BLaER1 (cell line): ENCODE results near the gene RIBC2.
A peak's percentile ranks its signal among the peaks of the same experiment; 100 is the strongest.

Source experiments
- H3K27ac ChIP-seq: shearing (Covaris generic); formaldehyde crosslinking; 2 replicates; pipeline ENCODE4 v1.8.1; 2022
- H3K27me3 ChIP-seq: shearing (Covaris generic); formaldehyde crosslinking; 2 replicates; pipeline ENCODE4 v1.8.1; 2022
- H3K36me3 ChIP-seq: shearing (Covaris generic); formaldehyde crosslinking; 2 replicates; pipeline ENCODE4 v1.8.1; 2022
- H3K4me1 ChIP-seq: shearing (Covaris generic); formaldehyde crosslinking; 2 replicates; pipeline ENCODE4 v1.8.1; 2022
- H3K4me2 ChIP-seq: shearing (Covaris generic); formaldehyde crosslinking; 2 replicates; pipeline ENCODE4 v1.8.1; 2022
- H3K4me3 ChIP-seq: shearing (Covaris generic); formaldehyde crosslinking; 2 replicates; pipeline ENCODE4 v1.8.1; 2022
- H3K9ac ChIP-seq: shearing (Covaris generic); formaldehyde crosslinking; 2 replicates; pipeline ENCODE4 v1.8.1; 2022
- H3K9me3 ChIP-seq: shearing (Covaris generic); formaldehyde crosslinking; 2 replicates; pipeline ENCODE4 v1.8.1; 2022
- H4K20me1 ChIP-seq: shearing (Covaris generic); formaldehyde crosslinking; 2 replicates; pipeline ENCODE4 v1.8.1; 2022
- Cebpa-rat ChIP-seq: shearing (Covaris generic); IDR thresholded peaks from 2 replicates; pipeline ENCODE4 v1.8.1; 2022

Gene RIBC2

DNA sequence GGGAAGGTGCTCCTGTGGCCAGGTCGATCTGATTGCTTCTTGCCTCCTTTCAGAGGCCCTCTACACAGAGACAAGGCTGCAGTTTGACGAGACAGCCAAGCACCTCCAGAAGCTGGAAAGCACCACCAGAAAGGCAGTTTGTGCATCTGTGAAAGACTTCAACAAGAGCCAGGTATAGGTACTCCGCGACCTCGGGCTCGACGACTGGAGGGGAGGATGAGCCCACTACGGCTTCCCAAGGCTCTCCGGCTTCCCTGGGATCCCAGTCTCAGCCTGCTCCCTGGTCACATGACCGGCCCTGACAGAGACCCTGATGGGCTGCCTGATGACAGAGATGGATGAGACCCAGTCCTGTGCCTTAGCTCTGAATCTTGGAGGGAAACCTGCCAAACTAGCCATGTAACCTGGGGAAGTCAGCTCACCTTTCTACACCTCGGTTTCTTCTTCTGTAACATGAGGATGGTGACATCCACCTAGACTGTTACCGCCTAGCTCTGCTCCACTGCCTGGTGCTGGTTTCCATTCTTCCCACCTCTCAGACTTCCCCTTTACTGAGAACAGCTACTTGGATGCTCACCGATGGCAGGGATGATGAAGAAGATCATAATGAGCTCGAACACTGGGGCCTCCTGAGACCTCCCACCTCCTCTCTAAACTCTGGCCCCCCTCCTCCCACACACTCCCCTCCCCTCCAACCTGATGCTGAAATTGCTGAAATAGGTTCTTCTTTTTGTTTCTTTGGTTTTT, 8.9 kb downstream of the RIBC2 start:
- no peak for TF ChIP-seq Cebpa-rat
- no peak overlapping the region for H3K4me2 ChIP-seq
- no peak overlapping the region for H3K27ac ChIP-seq
- peaks cover 9% of the 10 kb centered on the region; the same call in 1 of the 2 replicates for H3K4me1 ChIP-seq
- H4K20me1 ChIP-seq: no peaks in the 10 kb centered on the region
- H3K36me3 ChIP-seq: no peaks in the 10 kb centered on the region
- H3K9ac ChIP-seq: no peak overlapping the region
- no peak overlapping the region for H3K4me3 ChIP-seq
- H3K27me3 ChIP-seq: no peaks in the 10 kb centered on the region
- peaks cover 7% of the 10 kb centered on the region for H3K9me3 ChIP-seq

DNA sequence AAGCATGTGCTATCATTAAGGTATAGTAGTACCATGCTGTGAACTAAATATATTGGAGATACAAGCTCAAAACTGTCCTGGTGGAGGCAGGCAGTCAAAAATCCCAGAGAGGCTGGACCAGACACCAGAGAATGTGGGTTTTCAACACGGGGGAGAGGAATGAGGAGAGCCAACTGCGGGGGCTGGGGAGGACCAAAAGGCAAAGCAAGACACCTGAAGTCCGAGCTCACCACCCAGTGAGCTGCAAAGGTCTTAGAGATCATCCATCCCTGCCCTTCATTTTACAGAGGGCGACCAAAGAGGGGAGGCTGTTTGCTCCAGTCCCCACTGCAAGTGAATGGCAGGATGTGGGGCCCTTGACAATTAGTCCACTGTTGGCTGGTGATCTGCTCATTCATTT, 10.0 kb downstream of the RIBC2 start:
- Histone ChIP-seq H3K36me3 (no peaks in the 10 kb centered on the region), H3K9ac (no peak overlapping the region), H3K4me1 (peaks cover 11% of the 10 kb centered on the region), H3K27ac (no peak overlapping the region), H3K27me3 (no peaks in the 10 kb centered on the region), H3K4me3 (no peak overlapping the region), H4K20me1 (no peaks in the 10 kb centered on the region), H3K9me3 (peaks cover 8% of the 10 kb centered on the region), H3K4me2 (no peak overlapping the region)
- no peak for TF ChIP-seq Cebpa-rat

DNA sequence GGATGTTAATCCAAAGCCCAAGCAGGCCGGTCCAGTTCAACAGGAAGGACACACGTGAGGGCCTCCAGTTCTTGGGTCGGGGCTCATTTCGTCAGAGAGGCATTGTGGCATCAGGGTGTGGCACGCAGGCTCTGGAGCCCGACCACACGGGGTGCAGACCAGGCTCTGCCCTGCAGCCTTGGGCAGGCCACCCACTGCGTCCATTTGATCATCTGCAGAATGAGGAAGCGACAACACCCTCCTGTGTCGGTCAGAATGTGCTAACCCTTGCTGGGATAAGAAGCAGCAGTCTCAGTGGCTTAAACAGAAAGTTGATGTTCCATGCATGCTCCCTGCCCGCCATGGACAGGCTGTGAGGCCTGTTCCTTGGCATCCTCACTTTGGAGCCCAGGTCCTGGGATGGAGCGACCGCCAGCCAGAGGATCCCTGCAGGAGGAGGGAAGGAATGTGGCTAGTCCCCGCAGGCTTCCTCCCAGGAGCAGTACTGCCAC, 10.8 kb downstream of the RIBC2 start:
- Histone ChIP-seq H3K27me3 (no peaks in the 10 kb centered on the region), H3K4me3 (no peak overlapping the region), H3K4me1 (peaks cover 19% of the 10 kb centered on the region), H3K9ac (no peak overlapping the region), H4K20me1 (no peaks in the 10 kb centered on the region), H3K36me3 (no peaks in the 10 kb centered on the region), H3K9me3 (peaks cover 8% of the 10 kb centered on the region), H3K4me2 (no peak overlapping the region), H3K27ac (no peak overlapping the region)
- TF ChIP-seq Cebpa-rat: no peak

DNA sequence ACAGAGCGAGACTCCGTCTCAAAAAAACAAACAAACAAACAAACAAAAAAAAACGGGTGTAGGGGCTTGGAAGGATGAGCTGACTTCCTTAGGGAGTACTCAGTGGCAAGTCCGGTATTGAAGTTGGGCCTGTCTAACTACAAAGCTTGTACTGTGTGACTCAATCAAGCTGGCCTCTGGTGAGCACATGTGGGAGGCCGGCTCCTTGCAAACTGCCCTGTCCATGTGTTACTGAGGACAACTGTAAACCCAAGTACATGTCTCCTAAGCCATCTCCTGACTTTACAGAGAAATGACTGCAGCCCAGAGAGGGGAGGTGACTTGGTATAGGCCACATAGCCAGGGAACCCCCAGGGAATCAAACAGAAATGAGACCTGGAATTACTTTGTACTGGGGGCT, 11.6 kb downstream of the RIBC2 start:
- no peaks in the 10 kb centered on the region for H3K36me3 ChIP-seq
- H3K4me3 ChIP-seq: no peak overlapping the region
- peaks cover 27% of the 10 kb centered on the region for H3K4me1 ChIP-seq
- H3K27ac ChIP-seq: no peak overlapping the region
- no peaks in the 10 kb centered on the region for H4K20me1 ChIP-seq
- no peak overlapping the region for H3K4me2 ChIP-seq
- no peaks in the 10 kb centered on the region for H3K27me3 ChIP-seq
- no peak for TF ChIP-seq Cebpa-rat
- peaks cover 8% of the 10 kb centered on the region for H3K9me3 ChIP-seq
- H3K9ac ChIP-seq: no peak overlapping the region

DNA sequence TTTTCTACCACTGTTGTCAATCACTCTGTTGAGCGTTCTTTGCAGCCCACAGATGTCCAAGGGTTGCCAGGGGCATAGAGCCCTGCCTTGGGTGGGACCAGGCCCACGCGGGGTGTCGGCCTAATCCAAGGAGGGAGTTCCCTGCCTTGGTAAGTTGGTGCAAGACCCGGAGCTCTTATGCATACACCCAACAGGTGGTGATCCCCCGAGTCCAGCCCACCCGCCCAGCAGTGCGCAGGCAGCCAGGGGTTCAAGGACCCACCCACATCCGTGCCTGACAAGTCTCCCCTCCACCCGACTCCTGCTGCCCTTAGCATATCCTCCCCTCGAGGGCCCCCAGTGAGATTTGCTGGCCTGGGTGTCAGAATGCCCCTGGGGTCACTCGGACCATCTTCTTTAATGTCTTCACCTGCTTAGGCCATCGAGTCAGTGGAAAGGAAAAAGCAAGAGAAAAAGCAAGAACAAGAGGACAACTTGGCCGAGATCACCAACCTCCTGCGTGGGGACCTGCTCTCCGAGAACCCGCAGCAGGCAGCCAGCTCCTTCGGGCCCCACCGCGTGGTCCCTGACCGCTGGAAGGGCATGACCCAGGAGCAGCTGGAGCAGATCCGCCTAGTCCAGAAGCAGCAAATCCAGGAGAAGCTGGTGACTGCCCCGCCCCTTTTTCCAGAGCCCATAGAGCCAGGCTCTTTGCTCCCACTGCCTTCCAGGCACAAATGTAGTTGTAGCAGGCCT, 12.2 kb downstream of the RIBC2 start:
- Histone ChIP-seq H3K9me3 (peaks cover 8% of the 10 kb centered on the region), H4K20me1 (no peaks in the 10 kb centered on the region), H3K4me2 (no peak overlapping the region), H3K4me3 (no peak overlapping the region), H3K9ac (no peak overlapping the region), H3K4me1 (peaks cover 33% of the 10 kb centered on the region), H3K27me3 (no peaks in the 10 kb centered on the region), H3K36me3 (no peaks in the 10 kb centered on the region), H3K27ac (no peak overlapping the region)
- no peak for TF ChIP-seq Cebpa-rat

DNA sequence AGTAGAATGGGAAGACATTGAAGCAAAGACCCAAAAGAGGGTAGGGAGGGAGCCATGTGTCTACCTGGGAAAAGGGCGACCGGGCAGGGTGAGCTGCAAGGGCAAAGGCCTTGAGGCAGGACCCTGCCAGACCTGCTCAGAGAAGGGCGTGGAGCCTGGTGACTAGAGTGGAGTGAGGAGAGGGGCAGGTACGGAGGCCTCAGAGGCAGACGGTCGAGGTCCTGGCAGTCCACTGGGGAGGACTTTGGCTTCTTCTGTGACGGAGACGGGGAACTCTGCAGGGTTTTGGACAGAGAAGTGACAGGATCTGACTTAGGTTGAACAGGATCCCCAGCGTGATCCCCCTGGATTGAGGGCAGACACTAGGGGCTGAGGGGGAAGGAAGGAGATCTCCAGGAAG, 12.9 kb downstream of the RIBC2 start:
- no peak for TF ChIP-seq Cebpa-rat
- Histone ChIP-seq H3K36me3 (no peaks in the 10 kb centered on the region), H4K20me1 (no peaks in the 10 kb centered on the region), H3K4me1 (peaks cover 33% of the 10 kb centered on the region), H3K9me3 (peaks cover 8% of the 10 kb centered on the region), H3K9ac (no peak overlapping the region), H3K27ac (no peak overlapping the region), H3K4me2 (no peak overlapping the region), H3K27me3 (no peaks in the 10 kb centered on the region), H3K4me3 (no peak overlapping the region)

DNA sequence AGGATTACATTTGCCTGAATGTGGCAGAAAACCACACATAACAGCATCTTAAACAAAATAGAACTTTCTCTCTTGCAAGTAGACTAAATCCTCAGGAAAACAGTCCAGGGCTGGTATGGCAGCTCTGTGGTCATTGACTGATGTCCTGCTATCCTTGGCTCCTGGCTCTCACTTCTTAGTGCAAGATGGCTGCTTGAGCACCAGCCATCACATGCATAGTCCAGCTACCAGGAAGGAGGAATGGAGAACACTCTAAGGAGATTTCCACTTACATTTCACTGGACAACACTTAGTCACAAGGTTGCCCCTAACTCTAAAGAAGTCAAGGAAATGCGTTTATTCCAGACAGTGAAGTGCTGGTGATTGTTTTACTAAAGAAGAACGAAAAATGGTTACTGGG, 13.6 kb downstream of the RIBC2 start:
- Histone ChIP-seq H3K4me3 (no peak overlapping the region), H3K9me3 (peaks cover 8% of the 10 kb centered on the region), H3K4me2 (no peak overlapping the region), H3K27me3 (no peaks in the 10 kb centered on the region), H4K20me1 (no peaks in the 10 kb centered on the region), H3K36me3 (no peaks in the 10 kb centered on the region), H3K4me1 (peaks cover 33% of the 10 kb centered on the region), H3K9ac (no peak overlapping the region), H3K27ac (no peak overlapping the region)
- TF ChIP-seq Cebpa-rat: no peak

DNA sequence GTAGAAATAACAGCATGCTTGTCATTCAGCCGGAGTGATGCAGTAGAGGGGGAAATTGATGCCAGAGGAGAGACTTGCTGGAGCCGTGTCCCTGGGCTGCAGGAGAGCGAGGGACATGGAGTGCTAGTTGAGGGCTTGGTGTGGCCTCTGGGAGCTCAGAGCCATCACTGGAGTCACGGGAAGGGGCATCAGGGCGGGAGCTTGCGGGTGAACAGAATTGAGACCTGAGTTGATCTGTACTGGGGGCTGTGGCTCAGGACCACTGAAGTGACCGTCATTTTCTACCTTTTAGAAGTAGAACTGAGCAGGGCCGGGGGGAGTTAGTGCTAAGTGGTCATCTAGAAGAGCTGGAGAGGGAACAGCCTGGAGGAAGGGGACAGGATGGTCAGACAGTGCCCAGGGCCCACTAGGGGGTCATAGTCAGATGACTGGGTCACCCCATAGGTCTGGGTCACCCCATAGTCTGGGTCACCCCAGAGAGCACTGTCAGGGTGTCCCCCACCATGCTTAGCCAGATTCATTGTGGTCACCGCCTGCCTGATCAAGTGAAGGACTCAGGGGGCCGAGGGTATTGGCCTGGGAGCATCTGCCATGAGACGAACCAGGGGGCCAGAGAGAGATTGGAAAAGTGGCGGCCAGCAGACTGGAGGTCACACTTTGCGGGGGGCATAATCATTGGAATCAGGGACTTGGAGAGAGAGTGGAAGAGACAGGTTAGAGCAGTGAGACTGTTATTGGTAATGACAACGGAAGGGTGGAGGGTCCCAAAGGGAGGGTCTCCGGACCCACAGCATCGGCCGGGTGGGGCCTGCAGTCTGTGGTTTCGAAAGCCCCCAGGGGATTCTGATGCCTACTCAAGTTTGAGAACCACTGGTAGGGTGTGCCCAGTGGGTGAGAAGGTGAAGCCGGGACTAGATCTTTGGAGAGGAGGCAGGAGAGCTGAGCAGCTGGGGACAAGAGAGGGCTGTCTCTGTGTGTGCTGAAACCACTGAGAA, 15.2 kb downstream of the RIBC2 start:
- no peak for TF ChIP-seq Cebpa-rat
- H3K4me1 ChIP-seq: peaks cover 33% of the 10 kb centered on the region
- no peak overlapping the region for H3K9ac ChIP-seq
- H3K4me3 ChIP-seq: no peak overlapping the region
- H3K27ac ChIP-seq: no peak overlapping the region
- peak overlapping the region; percentile 61 for H3K4me2 ChIP-seq
- no peaks in the 10 kb centered on the region for H3K27me3 ChIP-seq
- H3K9me3 ChIP-seq: peaks cover 8% of the 10 kb centered on the region
- no peaks in the 10 kb centered on the region for H3K36me3 ChIP-seq
- no peaks in the 10 kb centered on the region for H4K20me1 ChIP-seq

DNA sequence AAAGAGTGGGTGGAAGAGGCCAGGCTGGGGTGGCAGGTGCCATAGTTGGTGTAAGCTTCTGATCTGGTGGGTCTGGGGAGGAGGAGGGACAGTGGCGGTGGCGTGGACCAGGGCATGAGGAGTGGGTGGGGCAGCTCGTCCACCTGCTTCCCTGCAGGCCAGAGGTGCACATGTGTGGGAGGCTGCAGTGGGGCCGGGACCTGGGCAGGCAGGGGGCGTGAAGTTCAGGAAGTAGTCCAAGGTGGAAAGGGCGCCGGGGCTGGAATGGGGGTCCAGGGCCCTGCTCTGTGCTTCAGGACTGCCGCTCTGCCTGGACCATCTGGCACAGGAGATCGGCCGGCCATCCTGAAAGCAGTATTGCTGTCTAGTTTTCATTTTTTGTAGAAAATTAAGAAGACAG, 15.9 kb downstream of the RIBC2 start:
- peak overlapping the region; percentile 61 for H3K4me2 ChIP-seq
- no peaks in the 10 kb centered on the region for H3K36me3 ChIP-seq
- H3K9me3 ChIP-seq: peaks cover 8% of the 10 kb centered on the region
- TF ChIP-seq Cebpa-rat: no peak
- H3K27ac ChIP-seq: no peak overlapping the region
- H3K9ac ChIP-seq: no peak overlapping the region
- peaks cover 39% of the 10 kb centered on the region for H3K4me1 ChIP-seq
- no peak overlapping the region for H3K4me3 ChIP-seq
- H3K27me3 ChIP-seq: no peaks in the 10 kb centered on the region
- H4K20me1 ChIP-seq: no peaks in the 10 kb centered on the region
